ENCODE results near the gene FJX1. TPM values are rescaled to one million over a fixed set of nuclear protein-coding genes. Genes with fewer than 3 reads are reported as not detected.

The FJX1 gene
- total RNA-seq, 1 donor from 2014 or later, result 34.3 TPM

GRCh38 chr11:35633827-35634423 lies 15.7 kb downstream of the FJX1 start:
- Mint-ChIP-seq H3K4me3 (ENCODE audit: unreplicated experiment) (no peak overlapping the region), H3K9me3 (ENCODE audit: unreplicated experiment) (no peaks in the 10 kb centered on the region), H3K27me3 (ENCODE audit: unreplicated experiment) (peaks cover 3% of the 10 kb centered on the region), H3K36me3 (ENCODE audit: low read depth, unreplicated experiment) (no peaks in the 10 kb centered on the region), H3K27ac (ENCODE audit: unreplicated experiment) (no peak overlapping the region), H3K4me1 (ENCODE audit: unreplicated experiment) (peaks cover 9% of the 10 kb centered on the region)
- no peak for DNase-seq (ENCODE audit: low spot score)
- no peak for TF ChIP-seq CTCF (IDR thresholded peaks at IDR 0.05; ENCODE audit: unreplicated experiment)

DNA sequence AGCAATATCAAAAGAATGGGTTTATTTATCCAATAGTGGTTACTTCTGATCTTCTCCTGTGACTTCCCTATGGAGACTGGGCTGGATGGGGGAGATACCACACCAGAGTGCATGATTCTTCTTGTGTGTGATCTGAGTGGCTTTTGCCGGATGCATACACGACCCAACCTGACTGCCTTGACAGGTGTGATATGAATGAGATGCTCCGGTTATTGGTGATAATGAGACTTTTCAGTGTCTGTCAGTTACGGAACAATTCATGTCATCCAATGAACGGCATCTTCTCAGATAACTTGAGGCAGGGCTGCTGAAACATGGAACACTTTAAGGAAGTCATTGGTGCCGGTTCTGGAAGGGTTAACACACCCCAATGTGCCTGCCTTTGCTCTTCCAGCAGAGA lies 17.7 kb downstream of the FJX1 start:
- H3K36me3 Mint-ChIP-seq (ENCODE audit: low read depth, unreplicated experiment), result no peaks in the 10 kb centered on the region
- no peak for TF ChIP-seq CTCF (IDR thresholded peaks at IDR 0.05; ENCODE audit: unreplicated experiment)
- peaks cover 3% of the 10 kb centered on the region for H3K27me3 Mint-ChIP-seq (ENCODE audit: unreplicated experiment)
- H3K27ac Mint-ChIP-seq (ENCODE audit: unreplicated experiment), result no peak overlapping the region
- no peak for DNase-seq (ENCODE audit: low spot score)
- no peak overlapping the region for H3K4me3 Mint-ChIP-seq (ENCODE audit: unreplicated experiment)
- H3K9me3 Mint-ChIP-seq (ENCODE audit: unreplicated experiment), result no peaks in the 10 kb centered on the region
- H3K4me1 Mint-ChIP-seq (ENCODE audit: unreplicated experiment), result peaks cover 9% of the 10 kb centered on the region

GRCh38 chr11:35639591-35640179 lies 21.4 kb downstream of the FJX1 start:
- Mint-ChIP-seq H3K4me3 (ENCODE audit: unreplicated experiment) (no peak overlapping the region), H3K36me3 (ENCODE audit: low read depth, unreplicated experiment) (no peaks in the 10 kb centered on the region), H3K4me1 (ENCODE audit: unreplicated experiment) (peaks cover 7% of the 10 kb centered on the region), H3K9me3 (ENCODE audit: unreplicated experiment) (no peaks in the 10 kb centered on the region), H3K27ac (ENCODE audit: unreplicated experiment) (no peak overlapping the region), H3K27me3 (ENCODE audit: unreplicated experiment) (peaks cover 3% of the 10 kb centered on the region)
- no peak for DNase-seq (ENCODE audit: low spot score)
- TF ChIP-seq CTCF (IDR thresholded peaks at IDR 0.05; ENCODE audit: unreplicated experiment), result no peak

- peaks cover 7% of the 10 kb centered on the region for H3K4me1 Mint-ChIP-seq (ENCODE audit: unreplicated experiment)
- TF ChIP-seq CTCF (IDR thresholded peaks at IDR 0.05; ENCODE audit: unreplicated experiment), result no peak
These were observed 23.1 kb downstream of the FJX1 start for GRCh38 chr11:35641171-35641897.

DNA sequence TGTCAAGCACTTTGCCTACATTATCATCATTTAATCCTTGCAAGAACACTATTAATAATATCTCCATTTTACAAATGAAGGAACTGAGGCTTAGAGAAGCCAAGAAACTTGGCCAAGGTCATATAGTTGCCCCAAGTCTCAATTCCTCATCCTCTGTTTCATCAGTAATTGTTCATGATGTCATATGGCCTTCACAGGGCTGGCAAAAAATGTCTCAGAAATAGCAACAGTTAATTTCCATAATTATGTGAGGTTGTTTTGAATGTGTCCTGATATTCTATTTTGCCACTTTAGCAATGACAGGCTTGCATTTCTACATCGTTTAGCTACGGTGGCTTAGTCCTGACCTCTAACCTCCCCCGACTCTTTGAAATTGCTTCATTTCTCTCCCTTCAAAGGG lies 23.7 kb downstream of the FJX1 start:
- peaks cover 7% of the 10 kb centered on the region for H3K4me1 Mint-ChIP-seq (ENCODE audit: unreplicated experiment)
- no peak for TF ChIP-seq CTCF (IDR thresholded peaks at IDR 0.05; ENCODE audit: unreplicated experiment)
- H3K27ac Mint-ChIP-seq (ENCODE audit: unreplicated experiment), result no peak overlapping the region
- no peak overlapping the region for H3K4me3 Mint-ChIP-seq (ENCODE audit: unreplicated experiment)
- H3K36me3 Mint-ChIP-seq (ENCODE audit: low read depth, unreplicated experiment), result no peaks in the 10 kb centered on the region
- H3K9me3 Mint-ChIP-seq (ENCODE audit: unreplicated experiment), result no peaks in the 10 kb centered on the region
- DNase-seq (ENCODE audit: low spot score), result no peak
- H3K27me3 Mint-ChIP-seq (ENCODE audit: unreplicated experiment), result no peaks in the 10 kb centered on the region

More at GRCh38 chr11:35641171-35641897, 23.1 kb downstream of the FJX1 start:
- H3K27ac Mint-ChIP-seq (ENCODE audit: unreplicated experiment), result no peak overlapping the region
- no peaks in the 10 kb centered on the region for H3K36me3 Mint-ChIP-seq (ENCODE audit: low read depth, unreplicated experiment)
- no peak for DNase-seq (ENCODE audit: low spot score)
- no peak overlapping the region for H3K4me3 Mint-ChIP-seq (ENCODE audit: unreplicated experiment)
- H3K27me3 Mint-ChIP-seq (ENCODE audit: unreplicated experiment), result no peaks in the 10 kb centered on the region
- H3K9me3 Mint-ChIP-seq (ENCODE audit: unreplicated experiment), result no peaks in the 10 kb centered on the region

Data from endothelial cell (in vitro differentiated cells).